Adipocyte (in vitro differentiated cells): Measurements from ENCODE around the gene INPP5K.

Experiments used
- DNase-seq: peaks from one replicate; pipeline ENCODE4 v3.0.0-alpha.2; 2015; ENCODE audit warnings: low read depth
- H3K27me3 ChIP-seq: replicated peaks from 2 replicates; pipeline ENCODE4 v1.7.0; 2013; ENCODE audit warnings: mild to moderate bottlenecking, low read length, moderate library complexity; ENCODE audit not compliant: control insufficient read depth, insufficient read depth
- H3K36me3 ChIP-seq: 2 replicates; pipeline ENCODE4 v1.7.0; 2013; ENCODE audit warnings: low read length, mild to moderate bottlenecking, moderate library complexity; ENCODE audit not compliant: control insufficient read depth, insufficient read depth, severe bottlenecking
- H3K4me1 ChIP-seq: 2 replicates; pipeline ENCODE4 v1.7.0; 2013; ENCODE audit warnings: mild to moderate bottlenecking, low read length, moderate library complexity; ENCODE audit not compliant: control insufficient read depth, insufficient read depth
- H3K4me3 ChIP-seq: 2 replicates; pipeline ENCODE4 v1.7.0; 2013; ENCODE audit warnings: mild to moderate bottlenecking, low read length, moderate library complexity
- H3K9ac ChIP-seq: 2 replicates; pipeline ENCODE4 v1.7.0; 2013; ENCODE audit warnings: mild to moderate bottlenecking, low read length, moderate library complexity
- H3K9me3 ChIP-seq: 2 replicates; pipeline ENCODE4 v1.7.0; 2013; ENCODE audit warnings: mild to moderate bottlenecking, low read length, moderate library complexity; ENCODE audit not compliant: control insufficient read depth

Gene INPP5K

DNA sequence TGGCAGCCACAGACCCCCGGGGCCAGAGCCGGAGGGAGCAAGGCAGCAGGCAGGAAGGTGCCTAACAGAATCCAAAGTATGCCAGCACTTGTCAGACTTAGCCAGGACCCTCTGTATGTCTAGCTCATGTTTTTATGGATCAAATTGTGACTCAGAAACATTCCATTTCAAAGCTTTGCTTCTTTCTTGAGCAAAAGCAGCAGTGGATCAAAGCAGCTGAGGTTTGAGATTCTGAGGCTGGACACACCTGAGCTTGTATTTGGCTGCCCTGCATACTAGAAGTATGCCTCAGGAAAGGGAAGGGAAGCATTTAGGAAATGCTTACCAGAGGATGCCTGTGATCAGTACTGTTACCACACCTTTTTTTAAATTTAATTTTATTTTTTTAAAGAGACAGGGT, 18.2 kb downstream of the INPP5K start:
- no peaks in the 10 kb centered on the region for H3K9me3 ChIP-seq
- H3K27me3 ChIP-seq = no peaks in the 10 kb centered on the region
- no peak overlapping the region for H3K9ac ChIP-seq
- peaks cover 8% of the 10 kb centered on the region for H3K36me3 ChIP-seq
- no peak overlapping the region for H3K4me3 ChIP-seq
- no peak for DNase-seq
- H3K4me1 ChIP-seq = peaks cover 38% of the 10 kb centered on the region

DNA sequence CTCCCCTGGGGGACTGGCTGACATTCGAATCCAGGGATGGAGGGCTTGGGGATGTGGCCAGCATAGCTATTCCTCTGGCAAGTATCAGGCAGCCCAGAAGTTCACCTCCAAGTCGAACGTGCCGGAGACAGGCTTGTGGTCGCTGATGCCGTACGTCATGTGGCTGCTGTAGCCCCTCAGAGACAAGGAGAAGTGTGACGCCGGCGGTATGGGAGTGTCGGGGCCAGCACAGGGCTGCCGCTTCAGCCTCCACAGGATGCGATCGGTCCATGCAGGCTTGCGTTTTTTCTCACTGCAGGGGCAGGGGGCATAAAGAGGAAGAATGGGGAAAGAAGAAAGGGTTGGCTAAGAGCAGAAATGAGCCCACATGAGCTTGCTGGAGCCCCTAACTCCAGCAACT, 18.6 kb downstream of the INPP5K start:
- H3K4me3 ChIP-seq = no peak overlapping the region
- peaks cover 8% of the 10 kb centered on the region for H3K36me3 ChIP-seq
- H3K9me3 ChIP-seq = no peaks in the 10 kb centered on the region
- H3K27me3 ChIP-seq = no peaks in the 10 kb centered on the region
- no peak for DNase-seq
- peaks cover 42% of the 10 kb centered on the region for H3K4me1 ChIP-seq
- H3K9ac ChIP-seq = no peak overlapping the region

DNA sequence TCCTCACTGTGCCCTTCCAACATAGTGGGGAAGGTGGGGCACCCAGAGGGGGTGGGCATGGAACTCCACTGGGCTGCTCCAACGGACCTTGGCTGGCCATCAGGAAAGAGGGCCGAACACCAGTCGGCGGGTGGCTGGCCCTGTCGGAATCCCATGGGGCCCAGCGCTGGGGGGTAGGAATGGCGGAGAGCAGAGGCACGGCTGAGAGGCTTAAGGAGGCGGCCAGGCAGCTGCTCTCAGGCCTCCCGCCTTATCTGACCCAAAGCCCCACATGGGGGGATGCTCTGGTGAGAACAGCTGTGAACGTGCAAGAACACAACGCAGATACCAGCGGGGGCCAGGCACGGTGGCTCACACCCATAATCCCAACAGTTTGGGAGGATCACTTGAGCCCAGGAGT, 19.5 kb downstream of the INPP5K start:
- Histone ChIP-seq H3K36me3 (peaks cover 8% of the 10 kb centered on the region), H3K27me3 (no peaks in the 10 kb centered on the region), H3K9ac (no peak overlapping the region), H3K4me1 (peaks cover 52% of the 10 kb centered on the region), H3K4me3 (no peak overlapping the region), H3K9me3 (no peaks in the 10 kb centered on the region)
- no peak for DNase-seq

DNA sequence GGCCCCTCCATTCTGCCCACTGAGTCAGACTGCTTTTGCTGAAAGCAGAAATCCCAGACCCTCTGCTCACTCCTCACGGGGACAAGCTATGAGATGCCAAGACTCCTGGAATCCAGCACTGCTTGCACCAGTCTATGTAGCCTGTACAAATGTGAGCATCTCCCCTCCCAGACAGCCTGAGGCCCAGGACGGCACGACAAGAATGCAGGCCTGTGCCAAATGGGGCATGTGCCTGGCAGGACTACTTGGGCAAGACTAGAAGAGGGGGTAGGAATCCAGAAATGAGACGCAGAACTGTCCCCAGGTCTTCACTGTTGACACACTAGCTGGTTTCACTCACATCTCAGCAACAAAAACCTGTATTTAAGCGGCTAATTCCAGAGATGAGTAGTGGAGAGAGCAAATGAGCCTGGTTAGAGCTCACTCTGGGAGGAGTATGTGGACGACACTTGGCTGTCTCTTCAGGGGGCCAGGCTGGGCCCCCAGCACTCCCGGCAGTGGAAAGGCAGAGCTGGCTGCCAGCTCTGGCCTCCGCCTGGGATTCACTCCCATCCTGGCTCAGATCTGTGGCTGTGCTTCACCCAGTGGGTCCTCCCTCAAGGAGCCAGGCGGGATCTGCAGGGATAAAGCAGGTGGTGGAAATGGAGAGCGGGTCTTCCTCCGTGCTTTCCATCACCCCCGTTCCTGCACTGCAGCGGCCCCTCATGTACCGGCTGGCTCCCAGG, 21.0 kb downstream of the INPP5K start:
- Histone ChIP-seq H3K36me3 (peaks cover 8% of the 10 kb centered on the region), H3K9ac (peak overlapping the region; percentile 80), H3K27me3 (no peaks in the 10 kb centered on the region), H3K4me3 (peak overlapping the region; percentile 51), H3K4me1 (peaks cover 54% of the 10 kb centered on the region), H3K9me3 (no peaks in the 10 kb centered on the region)
- peak; percentile 59 for DNase-seq

DNA sequence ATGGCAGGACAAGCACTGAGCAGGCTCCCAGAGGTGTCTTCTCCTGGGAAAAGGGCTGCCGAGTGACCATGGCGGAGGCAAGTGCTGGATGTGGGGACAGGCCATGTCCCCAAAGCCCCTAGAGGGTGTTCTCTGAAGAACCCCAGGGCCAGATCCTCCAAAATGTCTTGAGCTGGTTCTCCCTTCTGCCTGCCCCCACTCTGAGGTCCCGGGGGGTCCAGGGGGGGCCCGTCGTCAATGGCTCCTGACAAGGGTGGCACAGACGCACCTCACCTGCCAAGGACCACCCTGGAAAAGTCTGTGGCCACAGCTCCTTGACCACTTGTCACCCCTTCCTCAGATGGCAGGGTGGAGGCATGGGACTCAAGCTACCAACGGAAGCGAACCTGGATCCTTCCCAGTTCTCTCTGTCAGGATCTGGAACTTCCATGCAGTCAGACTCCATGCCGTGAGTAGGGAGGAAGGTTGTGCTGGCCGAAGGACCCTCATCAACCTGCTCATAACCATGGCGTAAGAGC, 21.6 kb downstream of the INPP5K start:
- Histone ChIP-seq H3K4me1 (peaks cover 60% of the 10 kb centered on the region), H3K36me3 (peaks cover 8% of the 10 kb centered on the region), H3K27me3 (no peaks in the 10 kb centered on the region), H3K9ac (peak overlapping the region; percentile 80), H3K4me3 (peak overlapping the region; percentile 51), H3K9me3 (no peaks in the 10 kb centered on the region)
- no peak for DNase-seq

DNA sequence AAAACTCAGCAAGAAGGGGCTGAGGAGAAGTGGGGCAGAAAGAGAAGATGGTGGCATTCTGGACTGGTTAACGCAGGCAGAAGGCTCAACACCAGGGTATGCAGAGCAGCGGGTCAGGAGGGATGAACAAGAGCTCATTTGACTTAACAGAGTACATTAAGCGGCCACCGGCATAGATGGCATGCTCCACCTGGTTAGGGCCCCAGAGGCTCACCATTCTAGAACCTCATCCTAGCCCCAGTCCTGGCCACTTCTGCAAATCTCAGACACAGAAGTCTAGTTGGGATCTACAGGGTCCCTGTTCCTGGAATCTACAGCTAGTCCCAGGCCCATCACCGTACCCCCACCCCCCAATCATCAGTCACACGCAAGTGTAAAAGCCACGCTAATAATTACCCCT, 22.2 kb downstream of the INPP5K start:
- Histone ChIP-seq H3K9ac (peak overlapping the region; percentile 92), H3K27me3 (no peaks in the 10 kb centered on the region), H3K4me1 (peaks cover 66% of the 10 kb centered on the region), H3K4me3 (no peak overlapping the region), H3K36me3 (peaks cover 8% of the 10 kb centered on the region), H3K9me3 (no peaks in the 10 kb centered on the region)
- DNase-seq = no peak

DNA sequence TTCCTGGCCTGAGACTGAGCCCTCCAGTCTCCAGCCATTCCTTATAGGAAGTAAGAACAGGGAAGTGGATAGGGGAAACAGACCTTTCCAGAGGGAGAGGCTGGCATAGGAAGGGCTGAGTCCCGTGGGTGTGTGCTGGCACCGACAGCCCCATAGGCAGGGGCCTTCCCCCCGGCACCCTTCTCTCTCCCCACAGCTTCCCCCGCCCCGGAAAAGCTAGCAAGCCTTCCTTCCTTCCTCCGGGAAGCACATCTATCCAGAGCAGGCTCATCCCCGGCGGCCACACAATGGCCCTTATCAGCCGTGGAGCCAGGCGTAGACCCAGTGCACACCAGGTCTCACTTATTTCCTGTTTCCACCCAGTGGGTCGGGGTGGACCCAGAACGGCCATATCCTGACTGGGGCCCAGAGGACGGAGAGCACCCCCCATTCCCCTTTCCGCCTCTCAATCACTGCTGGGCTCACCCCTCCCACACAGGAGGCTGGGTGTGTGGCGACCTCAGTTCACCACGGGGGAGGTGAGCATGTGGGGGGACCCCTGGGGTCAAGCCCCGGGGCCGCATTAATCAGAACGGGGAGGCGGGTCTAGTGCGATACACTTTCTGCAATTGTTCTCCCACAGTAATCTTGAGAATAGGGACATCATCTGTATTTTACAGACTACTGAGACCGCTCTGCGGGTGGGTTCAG, 23.0 kb downstream of the INPP5K start:
- no peaks in the 10 kb centered on the region for H3K9me3 ChIP-seq
- H3K27me3 ChIP-seq = no peaks in the 10 kb centered on the region
- H3K4me1 ChIP-seq = peaks cover 74% of the 10 kb centered on the region
- H3K9ac ChIP-seq = peak overlapping the region; percentile 92
- DNase-seq = no peak
- peaks cover 8% of the 10 kb centered on the region for H3K36me3 ChIP-seq
- peak overlapping the region; percentile 84 for H3K4me3 ChIP-seq

DNA sequence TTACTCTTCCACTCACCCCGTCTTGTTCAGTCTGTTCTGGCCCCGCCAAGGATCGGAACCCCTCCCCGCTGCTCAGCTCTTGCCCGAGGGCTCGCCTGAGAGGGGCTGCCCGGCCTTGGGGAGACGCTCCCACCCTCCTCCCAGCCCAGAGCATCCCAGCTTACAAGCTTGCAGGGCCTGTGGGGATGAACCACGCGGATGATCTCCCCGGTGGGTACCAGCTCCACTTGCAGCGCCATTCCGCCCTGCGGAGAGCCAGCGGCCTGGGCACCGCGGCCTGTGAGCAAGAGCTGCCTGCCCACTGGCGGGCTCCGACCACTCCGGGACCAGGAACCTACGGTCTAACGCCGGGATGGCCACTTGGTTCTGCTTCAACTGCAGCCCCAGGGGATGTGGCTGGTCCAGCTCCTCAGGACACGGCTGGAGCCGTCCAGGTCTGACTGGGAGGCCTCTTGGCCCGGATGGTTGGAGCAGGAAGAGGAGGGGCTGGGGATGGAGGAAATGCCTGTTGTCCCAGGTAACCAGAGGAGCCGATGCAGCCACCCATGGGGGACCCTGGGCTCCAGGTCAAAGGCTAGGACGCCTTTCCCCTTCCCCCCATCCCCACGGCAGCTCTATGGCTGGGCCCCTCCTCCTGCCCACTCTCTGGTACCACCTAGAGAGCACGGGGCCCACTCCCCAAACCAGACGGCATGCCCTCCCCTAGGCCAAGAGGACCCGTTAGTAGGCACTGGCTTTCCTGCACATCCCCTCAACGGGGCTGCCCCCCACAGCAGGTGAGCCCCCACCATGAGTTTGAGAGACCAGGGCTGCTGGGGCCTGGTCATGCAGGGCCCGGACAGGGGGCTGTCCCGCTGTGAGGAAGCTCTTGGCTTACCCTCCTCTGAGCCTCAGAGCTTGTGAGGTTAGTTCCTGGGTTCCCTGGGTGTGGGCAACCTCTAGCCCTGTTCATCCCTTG, 23.9 kb downstream of the INPP5K start, which contains the start of gene MYO1C:
TSS of gene MYO1C (minus strand) at position 438 of the 958 bp plus-strand sequence. CDS start at position 239, 199 bp downstream.
- Histone ChIP-seq H3K4me3 (peak within 1 kb of the TSS; percentile 84), H3K27me3 (no peaks in the 10 kb centered on the region), H3K9ac (peak within 1 kb of the TSS; percentile 92), H3K36me3 (peaks cover 8% of the 10 kb centered on the region), H3K4me1 (peaks cover 72% of the 10 kb centered on the region), H3K9me3 (no peaks in the 10 kb centered on the region)
- DNase-seq = no peak

DNA sequence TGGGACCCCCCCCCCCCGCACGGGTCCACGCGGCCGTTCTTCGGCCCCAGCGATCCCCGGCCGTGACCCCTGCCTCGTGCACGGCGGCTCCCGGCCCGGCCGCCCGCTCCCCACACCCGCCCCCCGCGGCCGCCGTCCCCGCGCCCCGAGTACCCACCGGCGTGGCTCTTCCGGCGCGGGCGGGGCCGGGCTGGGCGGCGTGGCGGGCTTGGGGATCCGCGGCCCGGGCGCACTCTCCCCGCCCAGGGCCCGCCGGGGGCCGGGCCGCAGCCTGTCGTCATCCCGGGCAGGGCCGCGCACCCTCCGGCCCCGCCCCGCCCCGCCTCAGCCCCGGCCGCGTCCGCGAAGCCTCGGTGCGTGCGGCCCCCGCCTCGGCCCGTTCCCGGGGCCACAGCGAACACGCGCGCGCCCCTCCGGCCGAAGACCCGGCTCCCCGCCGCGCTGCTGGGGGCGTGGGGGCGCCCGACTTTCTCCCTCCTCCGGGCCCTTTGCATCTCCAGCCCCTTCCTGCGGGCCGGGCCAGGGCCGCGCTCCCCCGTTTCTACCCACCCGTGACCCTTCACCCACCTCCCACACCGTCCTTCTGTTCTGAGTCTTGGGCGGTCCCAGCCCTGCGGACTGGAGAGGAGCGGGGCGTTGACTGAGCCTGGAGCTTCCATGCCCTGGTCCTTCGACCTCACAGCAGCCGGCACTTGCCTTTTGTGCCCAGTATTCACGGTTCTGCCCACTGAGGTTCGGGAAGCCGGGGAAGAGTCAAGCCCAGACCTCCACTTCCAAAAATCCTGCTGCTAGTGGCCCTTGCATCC, 24.8 kb downstream of the INPP5K start:
- Histone ChIP-seq H3K4me1 (peaks cover 76% of the 10 kb centered on the region), H3K9me3 (no peaks in the 10 kb centered on the region), H3K27me3 (no peaks in the 10 kb centered on the region), H3K36me3 (peaks cover 8% of the 10 kb centered on the region), H3K9ac (peak overlapping the region; percentile 92), H3K4me3 (peak overlapping the region; percentile 90)
- peak; percentile 87 for DNase-seq

DNA sequence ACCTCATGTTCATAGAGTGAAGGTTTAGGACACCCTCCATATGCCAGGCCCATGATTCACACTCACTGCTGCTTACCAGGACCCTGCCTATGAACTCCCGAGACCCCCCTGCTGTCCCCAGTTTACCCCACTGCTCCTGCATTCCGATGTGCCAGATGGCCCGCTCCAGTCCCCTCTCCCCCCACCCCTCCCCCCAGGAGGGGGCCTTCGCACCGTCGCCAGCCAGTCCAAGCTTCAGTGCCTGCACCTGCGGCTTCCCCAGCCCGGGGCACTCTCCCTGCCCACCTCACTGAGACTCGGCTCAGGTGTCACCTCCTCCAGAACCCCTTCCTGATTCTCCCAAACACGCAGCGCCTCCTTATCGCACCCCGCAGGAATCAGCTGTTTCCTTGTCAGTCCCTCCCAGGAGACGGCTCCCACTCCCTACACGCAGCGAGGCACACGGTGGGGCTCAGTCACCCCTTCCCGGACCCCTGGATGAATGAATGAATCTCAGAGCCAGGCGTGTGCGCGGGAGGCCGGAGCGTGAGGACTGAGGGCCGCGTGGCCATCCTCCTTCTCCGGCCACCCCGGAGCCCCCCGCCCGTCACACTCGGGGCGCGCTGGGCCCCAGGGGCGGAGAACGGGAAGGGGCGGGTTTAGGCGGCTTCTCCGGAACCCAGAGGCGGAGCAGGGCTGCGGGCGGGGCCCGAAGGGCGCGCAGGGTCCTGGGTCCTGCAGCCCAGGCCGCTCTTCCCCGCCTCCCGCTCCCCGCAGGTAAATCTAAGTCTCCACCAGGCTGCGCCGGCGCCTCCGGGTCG, 25.6 kb downstream of the INPP5K start:
- peak overlapping the region; percentile 91 for H3K9ac ChIP-seq
- no peaks in the 10 kb centered on the region for H3K27me3 ChIP-seq
- H3K36me3 ChIP-seq = peaks cover under 1% of the 10 kb centered on the region
- H3K4me3 ChIP-seq = peak overlapping the region; percentile 90
- peaks cover 69% of the 10 kb centered on the region for H3K4me1 ChIP-seq
- peak; percentile 78 for DNase-seq
- H3K9me3 ChIP-seq = no peaks in the 10 kb centered on the region
